SU-DHL-6 (cell line): Measurements from ENCODE around the gene WFDC12.
"Not testable (repeated sequence)": the region's sequence is repeated elsewhere in the genome, so short reads cannot be mapped to it uniquely, and the experiment has no call there.

Experiments used
- H2AFZ ChIP-seq: fragments of 200-600 bp; sonication (generic); 2 replicates; pipeline ENCODE4 v1.6.1; 2014; ENCODE audit warnings: low read depth, mild to moderate bottlenecking, moderate library complexity, mixed read lengths, antibody characterized with exemption, low read length; ENCODE audit not compliant: severe bottlenecking
- H3F3A ChIP-seq: fragments of 200-600 bp; shearing (Covaris generic); 2 replicates; pipeline ENCODE4 v1.6.0; 2016; ENCODE audit warnings: antibody characterized with exemption, mild to moderate bottlenecking; ENCODE audit not compliant: insufficient read depth
- H3K27ac ChIP-seq: fragments of 200-600 bp; sonication (generic); 2 replicates; pipeline ENCODE4 v1.5.1; 2016; ENCODE audit warnings: low read depth, mild to moderate bottlenecking, low read length, moderate library complexity, mixed read lengths
- H3K27me3 ChIP-seq: fragments of 200-600 bp; sonication (generic), shearing (Covaris generic); 2 replicates; pipeline ENCODE4 v1.6.0; 2014; ENCODE audit warnings: mild to moderate bottlenecking, low read length
- H3K36me3 ChIP-seq: fragments of 200-600 bp; sonication (generic); 2 replicates; pipeline ENCODE4 v1.6.1; 2014; ENCODE audit warnings: mild to moderate bottlenecking, low read length, mixed read lengths
- H3K4me2 ChIP-seq: fragments of 300-600, 200-600 bp; shearing (Covaris generic), sonication (generic); 2 replicates; pipeline ENCODE4 v1.6.0; 2014; ENCODE audit warnings: low read length, low read depth, mild to moderate bottlenecking; ENCODE audit not compliant: poor library complexity, severe bottlenecking
- H3K4me3 ChIP-seq: fragments of 200-600 bp; sonication (generic); 2 replicates; pipeline ENCODE4 v1.5.1; 2014; ENCODE audit warnings: antibody characterized with exemption, low read length, mild to moderate bottlenecking, mixed read lengths; ENCODE audit not compliant: insufficient read depth, poor library complexity, severe bottlenecking
- H3K79me2 ChIP-seq: fragments of 200-600 bp; sonication (generic); 2 replicates; pipeline ENCODE4 v1.6.1; 2014; ENCODE audit warnings: mild to moderate bottlenecking, low read length, moderate library complexity; ENCODE audit not compliant: insufficient read depth
- H3K9ac ChIP-seq: fragments of 200-600 bp; sonication (generic); 2 replicates; pipeline ENCODE4 v1.7.0; 2014; ENCODE audit warnings: mild to moderate bottlenecking, low read length
- H3K9me2 ChIP-seq: fragments of 200-600 bp; sonication (generic); replicated peaks from 2 replicates; pipeline ENCODE4 v1.6.1; 2014; ENCODE audit warnings: low read length; ENCODE audit not compliant: insufficient read depth
- H3K9me3 ChIP-seq: fragments of 200-600 bp; sonication (generic); 2 replicates; pipeline ENCODE4 v1.6.1; 2014; ENCODE audit warnings: low read length, mixed read lengths; ENCODE audit not compliant: insufficient read depth
- H4K20me1 ChIP-seq: fragments of 200-600 bp; sonication (generic); 2 replicates; pipeline ENCODE4 v1.6.1; 2014; ENCODE audit warnings: low read depth, mild to moderate bottlenecking, antibody characterized with exemption, low read length, moderate library complexity, mixed read lengths
- CTCF ChIP-seq: fragments of 200-600 bp; sonication (generic); IDR thresholded peaks from one replicate; pipeline ENCODE4 v1.5.1; 2017; ENCODE audit warnings: antibody characterized with exemption, mild to moderate bottlenecking, low read length, moderate library complexity; ENCODE audit not compliant: insufficient read depth, poor library complexity, severe bottlenecking
- EZH2phosphoT487 ChIP-seq: fragments of 200-600 bp; sonication (generic), shearing (Covaris generic); conservative IDR thresholded peaks from 2 replicates; pipeline ENCODE4 v1.6.1; 2018; ENCODE audit warnings: mild to moderate bottlenecking, antibody characterized with exemption, low read length, moderate library complexity, mixed read lengths

WFDC12 gene

DNA sequence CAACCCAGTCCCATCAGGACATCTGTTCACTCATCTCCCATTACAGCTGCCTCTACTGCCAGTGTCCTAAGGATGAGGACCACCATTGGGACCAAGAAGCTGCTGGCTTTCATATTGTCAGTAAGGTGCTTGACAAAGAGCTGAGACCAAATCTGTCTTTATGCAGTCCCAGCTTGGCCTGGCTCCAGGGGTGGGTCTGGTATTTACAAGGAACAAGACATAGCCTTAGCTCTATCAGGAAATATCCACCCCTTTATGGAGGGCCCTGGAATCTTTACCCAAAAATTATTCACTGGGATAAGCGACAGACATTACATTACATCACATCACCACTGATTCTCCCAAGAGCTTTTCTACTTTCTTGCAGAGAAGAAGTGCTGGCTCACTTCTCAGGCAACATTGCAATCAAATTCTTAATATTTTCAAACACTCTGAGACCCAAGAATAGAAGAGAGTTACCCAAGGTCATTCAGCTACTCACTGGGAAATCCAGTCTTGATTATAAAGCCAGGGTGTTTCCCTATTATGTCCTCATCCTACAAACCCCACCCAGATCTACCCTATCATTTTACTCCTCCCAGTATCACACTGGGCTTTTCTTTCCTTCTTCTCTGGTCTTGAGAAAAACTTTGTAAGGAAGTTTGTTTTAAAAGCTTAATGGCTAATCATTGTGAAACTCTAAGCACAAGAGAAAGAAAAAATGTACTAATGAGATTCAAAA, 39.0 kb upstream of the WFDC12 start:
- Histone ChIP-seq H3K4me3 (no peak overlapping the region), H3F3A (no peaks in the 10 kb centered on the region), H3K27ac (no peak overlapping the region), H3K9ac (no peak overlapping the region), H3K79me2 (no peaks in the 10 kb centered on the region), H3K9me3 (no peaks in the 10 kb centered on the region; the same call in 1 of the 2 replicates), H4K20me1 (no peaks in the 10 kb centered on the region), H3K4me2 (no peak overlapping the region), H3K36me3 (no peaks in the 10 kb centered on the region), H3K9me2 (no peaks in the 10 kb centered on the region), H2AFZ (no peak overlapping the region), H3K27me3 (no peaks in the 10 kb centered on the region)
- TF ChIP-seq CTCF (no peak), EZH2phosphoT487 (no peak)

GRCh38 chr20:45157962-45158361, 33.7 kb upstream of the WFDC12 start:
- H3K9ac ChIP-seq = no peak overlapping the region
- no peaks in the 10 kb centered on the region for H3K9me2 ChIP-seq
- no peaks in the 10 kb centered on the region for H4K20me1 ChIP-seq
- no peak overlapping the region for H2AFZ ChIP-seq
- no peaks in the 10 kb centered on the region for H3K36me3 ChIP-seq
- H3F3A ChIP-seq = no peaks in the 10 kb centered on the region
- no peaks in the 10 kb centered on the region for H3K27me3 ChIP-seq
- TF ChIP-seq EZH2phosphoT487 = no peak
- no peak for TF ChIP-seq CTCF
- H3K27ac ChIP-seq = no peak overlapping the region
- no peaks in the 10 kb centered on the region for H3K79me2 ChIP-seq
- H3K9me3 ChIP-seq = no peaks in the 10 kb centered on the region; the same call in 1 of the 2 replicates
- no peak overlapping the region for H3K4me2 ChIP-seq
- H3K4me3 ChIP-seq = no peak overlapping the region

GRCh38 chr20:45156713-45157112, 32.4 kb upstream of the WFDC12 start:
- Histone ChIP-seq H3K4me2 (no peak overlapping the region), H3K27me3 (no peaks in the 10 kb centered on the region), H3K79me2 (no peaks in the 10 kb centered on the region), H4K20me1 (no peaks in the 10 kb centered on the region), H3F3A (no peaks in the 10 kb centered on the region), H3K9me2 (no peaks in the 10 kb centered on the region), H3K9ac (no peak overlapping the region), H2AFZ (no peak overlapping the region), H3K27ac (no peak overlapping the region), H3K4me3 (no peak overlapping the region), H3K9me3 (no peaks in the 10 kb centered on the region; the same call in 1 of the 2 replicates), H3K36me3 (no peaks in the 10 kb centered on the region)
- TF ChIP-seq EZH2phosphoT487 = no peak
- TF ChIP-seq CTCF = no peak

GRCh38 chr20:45154794-45155193, 30.5 kb upstream of the WFDC12 start:
- H3K4me3 ChIP-seq, H3K36me3 ChIP-seq, H3K9ac ChIP-seq, H3K4me2 ChIP-seq, H3F3A ChIP-seq, H3K9me2 ChIP-seq, H3K27ac ChIP-seq, H2AFZ ChIP-seq, H4K20me1 ChIP-seq, H3K27me3 ChIP-seq, H3K79me2 ChIP-seq, H3K9me3 ChIP-seq: not testable (repeated sequence)
